Trophoblast cell (in vitro differentiated cells and primary cell): ENCODE results near the gene IQCB1.

ENCODE experiments used
- DNase-seq, 2 donors: peaks; one replicate each; pipeline ENCODE4 v3.0.0-alpha.2; 2016
- H2AFZ ChIP-seq: 2 replicates; pipeline ENCODE4 v1.6.1; 2013; ENCODE audit warnings: low read length, moderate library complexity, mild to moderate bottlenecking; ENCODE audit not compliant: insufficient read depth, poor library complexity
- H2AK5ac ChIP-seq: 2 replicates; pipeline ENCODE4 v1.6.1; 2013; ENCODE audit warnings: mild to moderate bottlenecking, low read length
- H2BK120ac ChIP-seq: 2 replicates; pipeline ENCODE4 v1.6.1; 2013; ENCODE audit warnings: low read length, mild to moderate bottlenecking, moderate library complexity; ENCODE audit not compliant: insufficient read depth, poor library complexity
- H2BK12ac ChIP-seq: 2 replicates; pipeline ENCODE4 v1.6.1; 2013; ENCODE audit warnings: mild to moderate bottlenecking, low read length, moderate library complexity
- H2BK5ac ChIP-seq: 2 replicates; pipeline ENCODE4 v1.6.1; 2013; ENCODE audit warnings: low read length, low read depth, moderate library complexity, mild to moderate bottlenecking; ENCODE audit not compliant: poor library complexity
- H3K14ac ChIP-seq: 2 replicates; pipeline ENCODE4 v1.6.1; 2013; ENCODE audit warnings: mild to moderate bottlenecking, low read length
- H3K18ac ChIP-seq: 2 replicates; pipeline ENCODE4 v1.6.1; 2013; ENCODE audit warnings: mild to moderate bottlenecking, low read length
- H3K23ac ChIP-seq: 2 replicates; pipeline ENCODE4 v1.6.1; 2013; ENCODE audit warnings: low read length
- H3K27ac ChIP-seq: 2 replicates; pipeline ENCODE4 v1.5.1; 2013; ENCODE audit warnings: low read depth, mild to moderate bottlenecking, inconsistent platforms, low read length, moderate library complexity
- H3K27me3 ChIP-seq: 2 replicates; pipeline ENCODE4 v1.6.1; 2013; ENCODE audit warnings: inconsistent platforms, mild to moderate bottlenecking, low read length, moderate library complexity; ENCODE audit not compliant: insufficient read depth
- H3K36me3 ChIP-seq, 2 experiments: 1 replicate in 1 of 2; 2 replicates in 1 of 2; pipeline ENCODE4 v1.6.1; 2013; ENCODE audit warnings: low read length in 2 of 2, mild to moderate bottlenecking in 2 of 2, moderate library complexity in 1 of 2; ENCODE audit not compliant: insufficient read depth in 2 of 2, control insufficient read depth in 1 of 2
- H3K4ac ChIP-seq: 2 replicates; pipeline ENCODE4 v1.6.1; 2013; ENCODE audit warnings: low read depth, mild to moderate bottlenecking, low read length, moderate library complexity
- H3K4me1 ChIP-seq, 2 experiments: 1 replicate in 1 of 2; 2 replicates in 1 of 2; pipeline ENCODE4 v1.6.1; 2013; ENCODE audit warnings: low read length in 2 of 2, mild to moderate bottlenecking in 2 of 2, moderate library complexity in 1 of 2; ENCODE audit not compliant: insufficient read depth in 2 of 2, control insufficient read depth in 1 of 2
- H3K4me2 ChIP-seq: 2 replicates; pipeline ENCODE4 v1.6.1; 2013; ENCODE audit warnings: inconsistent platforms, mild to moderate bottlenecking, low read length, moderate library complexity
- H3K4me3 ChIP-seq: 2 replicates; pipeline ENCODE4 v1.5.1; 2013; ENCODE audit warnings: mild to moderate bottlenecking, low read depth, low read length, inconsistent platforms
- H3K79me1 ChIP-seq: one replicate; pipeline ENCODE4 v1.6.1; 2013; ENCODE audit warnings: low read length
- H3K79me2 ChIP-seq: 2 replicates; pipeline ENCODE4 v1.6.1; 2013; ENCODE audit warnings: low read length, mild to moderate bottlenecking; ENCODE audit not compliant: control insufficient read depth, insufficient read depth, poor library complexity
- H3K9ac ChIP-seq: 2 replicates; pipeline ENCODE4 v1.6.1; 2013; ENCODE audit warnings: mild to moderate bottlenecking, low read length
- H3K9me3 ChIP-seq: 2 replicates; pipeline ENCODE4 v1.6.1; 2013; ENCODE audit warnings: low read depth, mild to moderate bottlenecking, control low read depth, inconsistent platforms, low read length; ENCODE audit not compliant: insufficient read depth
- H4K12ac ChIP-seq: 2 replicates; pipeline ENCODE4 v1.6.1; 2013; ENCODE audit warnings: low read depth, mild to moderate bottlenecking, low read length, moderate library complexity
- H4K8ac ChIP-seq: 2 replicates; pipeline ENCODE4 v1.6.1; 2013; ENCODE audit warnings: low read depth, mild to moderate bottlenecking, low read length, moderate library complexity
- H4K91ac ChIP-seq: one replicate; pipeline ENCODE4 v1.6.1; 2013; ENCODE audit warnings: low read depth, mild to moderate bottlenecking, low read length, moderate library complexity
- WGBS: extraction: QIAGEN DNeasy Blood & Tissue Kit; methylation state at CpG from one replicate; pipeline ENCODE4 v1.1.7; 2013; ENCODE audit warnings: missing lambda C conversion rate; ENCODE audit not compliant: insufficient read length, insufficient coverage; ENCODE audit errors: extremely low coverage; 5-methylcytosine and 5-hydroxymethylcytosine counted together

The IQCB1 gene

DNA sequence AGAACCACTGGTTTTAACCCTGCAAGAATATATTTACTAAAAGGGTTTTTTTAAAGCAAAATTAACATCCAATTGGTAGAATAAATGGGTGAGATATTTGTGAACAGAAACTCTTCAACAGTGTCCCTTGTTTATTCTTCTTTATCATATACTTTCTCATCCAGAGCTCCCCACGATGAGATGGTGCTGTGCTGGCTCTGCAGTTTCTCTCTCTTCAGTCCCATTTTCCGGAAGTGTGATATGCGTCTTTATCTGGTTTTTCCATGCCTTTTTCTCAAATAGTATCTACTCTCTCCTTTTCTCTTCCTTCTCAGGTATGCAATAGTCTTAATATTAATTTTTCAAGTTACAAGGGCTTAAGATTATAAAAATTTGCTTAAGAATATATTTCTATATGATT lies 1.6 kb upstream of the IQCB1 start:
- peaks cover 3% of the 10 kb centered on the region for H3K79me2 ChIP-seq
- H4K8ac ChIP-seq: no peak overlapping the region
- WGBS: no CpG with 5 or more reads among the region's 3 CpGs
- no peak overlapping the region for H3K18ac ChIP-seq
- H3K4me1 ChIP-seq: peaks cover 0 to 6% of the 10 kb centered on the region in 2 experiments
- no peak overlapping the region for H2AFZ ChIP-seq
- no peaks in the 10 kb centered on the region for H3K36me3 ChIP-seq
- H2AK5ac ChIP-seq: no peak overlapping the region
- no peak overlapping the region for H2BK5ac ChIP-seq
- no peak overlapping the region for H2BK120ac ChIP-seq
- H3K4me2 ChIP-seq: no peak overlapping the region
- H3K9ac ChIP-seq: no peak overlapping the region
- no peak overlapping the region for H3K4ac ChIP-seq
- H3K23ac ChIP-seq: no peak overlapping the region
- H3K27ac ChIP-seq: no peak overlapping the region
- H3K27me3 ChIP-seq: no peaks in the 10 kb centered on the region
- no peak overlapping the region for H3K4me3 ChIP-seq
- H3K14ac ChIP-seq: no peak overlapping the region
- H3K79me1 ChIP-seq: peaks cover 3% of the 10 kb centered on the region
- H4K12ac ChIP-seq: no peak overlapping the region
- no peak overlapping the region for H2BK12ac ChIP-seq
- DNase-seq: no peak
- H3K9me3 ChIP-seq: no peaks in the 10 kb centered on the region
- H4K91ac ChIP-seq: no peak overlapping the region

- H3K4me1 ChIP-seq: peaks cover 0 to 6% of the 10 kb centered on the region in 2 experiments
- no peak overlapping the region for H4K12ac ChIP-seq
- no peak overlapping the region for H3K9ac ChIP-seq
- no peak overlapping the region for H3K14ac ChIP-seq
- no peaks in the 10 kb centered on the region for H3K27me3 ChIP-seq
- H4K91ac ChIP-seq: no peak overlapping the region
- H3K79me1 ChIP-seq: peaks cover 3% of the 10 kb centered on the region
- H2BK12ac ChIP-seq: no peak overlapping the region
- DNase-seq: no peak
- H3K4ac ChIP-seq: no peak overlapping the region
- no peak overlapping the region for H3K27ac ChIP-seq
- H3K36me3 ChIP-seq: peaks cover 0 to 2% of the 10 kb centered on the region in 2 experiments
- no peak overlapping the region for H2BK120ac ChIP-seq
- no CpG with 5 or more reads among the region's 4 CpGs for WGBS
- peaks cover 3% of the 10 kb centered on the region for H3K79me2 ChIP-seq
- H2AK5ac ChIP-seq: no peak overlapping the region
- no peak overlapping the region for H3K4me2 ChIP-seq
- no peak overlapping the region for H4K8ac ChIP-seq
- no peak overlapping the region for H3K4me3 ChIP-seq
- H2AFZ ChIP-seq: no peak overlapping the region
- H2BK5ac ChIP-seq: no peak overlapping the region
- H3K23ac ChIP-seq: no peak overlapping the region
- H3K18ac ChIP-seq: no peak overlapping the region
- H3K9me3 ChIP-seq: no peaks in the 10 kb centered on the region
Measured at GRCh38 chr3:121836064-121836463, 1.2 kb upstream of the IQCB1 start.

DNA sequence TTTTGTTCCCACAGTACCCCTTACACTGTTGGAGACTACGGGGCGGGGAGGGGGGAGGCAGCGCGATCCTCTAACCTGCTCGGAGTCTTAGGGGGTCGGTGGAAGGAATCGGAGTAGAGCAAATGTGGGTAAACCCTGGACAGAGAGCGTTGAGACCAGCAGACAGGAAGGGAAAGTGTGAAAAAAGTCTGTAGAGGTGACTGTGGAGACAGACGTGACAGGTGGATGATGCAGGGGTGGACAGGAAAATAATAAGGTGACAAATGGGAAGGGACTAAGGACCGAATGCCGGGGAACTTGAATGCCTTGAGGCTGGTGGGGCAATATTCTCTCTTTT lies 573 bp upstream of the IQCB1 start:
- peak overlapping the region; percentile 45 for H3K9ac ChIP-seq
- peaks cover 3% of the 10 kb centered on the region for H3K79me1 ChIP-seq
- peak overlapping the region; percentile 24 for H3K14ac ChIP-seq
- H4K91ac ChIP-seq: no peak overlapping the region
- H2AFZ ChIP-seq: peak overlapping the region; percentile 89
- no peak overlapping the region for H2BK5ac ChIP-seq
- no peak overlapping the region for H3K18ac ChIP-seq
- H2BK12ac ChIP-seq: no peak overlapping the region
- H2BK120ac ChIP-seq: no peak overlapping the region
- peak overlapping the region; percentile 76 for H3K4me3 ChIP-seq
- H3K36me3 ChIP-seq: peaks cover 0 to 2% of the 10 kb centered on the region in 2 experiments
- H3K79me2 ChIP-seq: peaks cover 3% of the 10 kb centered on the region
- no peak overlapping the region for H3K23ac ChIP-seq
- DNase-seq: peak in 1 of 2 donors; percentile 5
- peak overlapping the region; percentile 100 for H3K4me2 ChIP-seq
- no peak overlapping the region for H3K4ac ChIP-seq
- no peak overlapping the region for H4K12ac ChIP-seq
- no CpG with 5 or more reads among the region's 11 CpGs for WGBS
- H2AK5ac ChIP-seq: no peak overlapping the region
- H3K27me3 ChIP-seq: no peaks in the 10 kb centered on the region
- peaks cover 0 to 6% of the 10 kb centered on the region in 2 experiments for H3K4me1 ChIP-seq
- H3K9me3 ChIP-seq: no peaks in the 10 kb centered on the region
- H3K27ac ChIP-seq: no peak overlapping the region
- H4K8ac ChIP-seq: peak overlapping the region; percentile 33

DNA sequence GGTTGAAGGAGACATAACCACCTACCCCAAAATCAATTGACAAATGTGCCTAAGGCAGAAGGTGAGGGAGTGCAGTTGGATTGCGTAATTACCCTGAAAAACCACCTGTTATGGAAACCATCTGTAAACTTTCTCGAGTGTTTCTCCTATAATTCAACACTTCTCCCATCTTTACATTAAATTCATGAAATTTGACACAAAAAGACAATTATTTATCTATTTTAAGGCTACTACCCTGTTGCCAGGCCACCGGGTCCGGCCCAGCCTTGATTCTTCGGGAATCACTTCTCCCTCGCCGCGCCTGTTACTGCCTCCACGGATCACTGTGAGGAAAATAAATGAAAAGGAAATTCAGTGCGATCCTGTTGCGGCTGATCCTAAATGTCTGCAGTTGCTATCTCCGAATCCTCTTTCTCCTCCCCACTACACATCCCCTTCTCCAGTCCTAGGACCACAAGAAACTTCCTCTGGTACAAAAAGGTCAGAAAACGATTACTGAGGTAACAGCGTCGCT lies 646 bp downstream of the IQCB1 start:
- Histone ChIP-seq H3K27me3 (no peaks in the 10 kb centered on the region), H3K9me3 (no peaks in the 10 kb centered on the region), H2BK12ac (peak overlapping the region; percentile 29), H3K79me1 (peaks cover 3% of the 10 kb centered on the region), H3K79me2 (peaks cover 3% of the 10 kb centered on the region), H4K91ac (peak overlapping the region; percentile 77), H3K36me3 (peaks cover 0 to 2% of the 10 kb centered on the region in 2 experiments), H3K18ac (no peak overlapping the region), H3K4me2 (peak overlapping the region; percentile 100), H3K4ac (no peak overlapping the region), H4K12ac (no peak overlapping the region), H3K23ac (no peak overlapping the region), H4K8ac (peak overlapping the region; percentile 81), H2BK5ac (peak overlapping the region; percentile 50), H3K27ac (no peak overlapping the region), H2BK120ac (no peak overlapping the region), H2AFZ (peak overlapping the region; percentile 73), H3K4me3 (peak overlapping the region; percentile 79), H2AK5ac (no peak overlapping the region), H3K4me1 (peaks cover 0 to 6% of the 10 kb centered on the region in 2 experiments), H3K9ac (peak overlapping the region; percentile 78), H3K14ac (peak overlapping the region; percentile 82)
- WGBS: no CpG with 5 or more reads among the region's 15 CpGs
- peak in 1 of 2 donors; percentile 24 for DNase-seq
